Muscle of back (tissue), 11 donors: ENCODE data around the gene CAPN14. TPM values are rescaled to one million over a fixed set of nuclear protein-coding genes. Genes with fewer than 3 reads are reported as not detected.
A peak's percentile ranks its signal among the peaks of the same experiment; 100 is the strongest.

Experiments used
- DNase-seq, 3 donors: peaks; one replicate each; pipeline versions ENCODE4 v3.0.0 to v3.0.0-alpha.2; 2013
- polyA plus RNA-seq, 10 donors: library from polyadenylated mRNA; unstranded; fragments of 120-200 nt; gene quantifications; one replicate each; pipeline ENCODE4 v1.2.1, GENCODE V29; 2013; ENCODE audit not compliant: insufficient read length in 10 of 10

The CAPN14 gene
- polyA plus RNA-seq, 10 donors = 0.04 to 0.11 (median 0.07) TPM; not detected in 6

DNA sequence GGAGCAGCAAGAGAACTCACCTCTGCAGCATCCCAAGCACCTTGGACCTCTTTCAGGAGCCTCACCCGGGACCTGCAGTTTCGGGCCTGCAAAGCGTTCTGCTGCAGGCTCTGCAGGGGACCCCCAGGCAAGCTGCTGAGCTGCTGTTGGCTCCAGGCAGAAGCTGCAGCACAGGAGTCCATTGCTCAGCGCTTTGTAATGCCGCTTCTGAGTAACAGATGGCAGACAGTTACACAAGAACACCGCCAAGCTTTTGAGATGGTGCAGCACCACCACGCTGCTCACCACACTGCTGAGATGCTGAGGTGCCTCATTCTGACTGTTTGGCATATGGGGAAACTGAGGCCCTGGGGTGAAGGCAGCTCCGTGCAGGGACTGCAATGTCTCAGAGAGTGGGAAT lies 77.2 kb downstream of the CAPN14 start:
- no peak for DNase-seq

DNA sequence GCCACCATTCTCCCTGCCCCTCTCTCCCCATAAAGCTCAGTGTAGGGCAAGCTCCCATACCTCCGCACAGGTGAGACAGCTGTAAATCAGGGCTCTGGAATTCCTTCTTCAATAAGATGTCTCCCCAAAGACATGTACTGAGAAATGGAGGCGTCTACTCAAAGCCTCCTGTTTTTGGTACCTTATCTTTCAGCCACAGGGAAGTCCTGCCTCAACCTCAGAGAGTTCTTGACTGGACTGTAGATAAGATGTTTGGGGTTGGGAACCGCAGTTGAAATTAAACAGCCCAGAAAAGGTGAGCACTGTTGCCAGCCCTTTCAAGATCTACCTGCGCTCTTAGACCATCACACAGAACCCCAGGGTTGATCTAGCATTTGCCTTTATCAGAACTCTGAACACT lies 77.6 kb downstream of the CAPN14 start:
- DNase-seq = no peak

DNA sequence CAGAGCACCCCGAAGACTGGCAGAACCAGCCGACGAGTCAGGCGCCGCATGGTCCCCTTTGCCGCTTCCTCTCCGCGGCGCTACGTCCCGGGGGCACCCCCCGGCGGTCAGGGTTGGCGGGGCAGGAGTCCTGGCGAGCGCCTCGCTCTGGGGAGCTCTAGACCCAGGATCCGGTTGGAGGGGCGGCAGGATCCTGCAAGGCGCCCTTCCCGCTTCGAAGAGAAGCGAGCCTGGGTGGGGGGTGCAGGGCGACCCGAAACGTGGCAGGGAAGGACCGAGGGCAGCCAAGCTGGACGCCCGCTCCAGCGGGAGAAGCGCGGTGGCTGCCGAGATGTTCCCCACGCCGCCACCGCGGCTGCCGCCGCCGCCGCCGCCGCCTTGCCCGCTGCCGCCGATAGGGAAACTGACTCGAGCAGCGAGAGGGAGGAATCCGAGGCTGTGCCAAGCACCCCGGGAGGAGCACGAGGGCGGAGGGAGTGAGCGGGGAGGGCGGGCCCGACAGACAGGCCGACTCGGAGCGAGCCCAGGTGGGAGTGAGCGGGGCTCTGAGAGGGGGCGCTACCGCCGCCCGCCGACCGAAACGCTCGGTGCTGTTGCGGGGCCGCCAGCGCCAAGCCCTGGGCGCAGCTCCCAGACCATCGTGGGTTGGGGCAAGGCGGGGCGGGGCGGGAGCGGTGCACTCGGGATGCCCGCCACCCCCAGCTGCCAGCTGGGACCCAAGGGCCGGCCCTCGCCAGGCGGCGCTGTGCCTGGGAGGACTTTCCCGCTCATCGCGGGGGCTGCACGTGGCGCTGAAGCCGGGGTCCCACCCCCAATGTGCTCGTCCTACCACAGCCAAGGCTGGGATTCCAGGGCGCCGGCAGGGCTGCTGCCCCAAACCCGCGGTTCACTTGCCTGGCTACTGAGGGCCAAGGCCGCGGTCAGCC lies 79.0 kb downstream of the CAPN14 start, which contains the start of gene GALNT14:
TSS of gene GALNT14 (minus strand) at position 404 of the 926 bp plus-strand sequence. CDS start at position 50, 354 bp downstream.
- peak in 2 of 3 donors; percentile 37 to 69 for DNase-seq

GRCh38 chr2:31137211-31138036 lies 79.9 kb downstream of the CAPN14 start:
- DNase-seq = peak in 2 of 3 donors; percentile 10 to 29

- DNase-seq = no peak
Measured at GRCh38 chr2:31136732-31137131, 80.6 kb downstream of the CAPN14 start.

DNA sequence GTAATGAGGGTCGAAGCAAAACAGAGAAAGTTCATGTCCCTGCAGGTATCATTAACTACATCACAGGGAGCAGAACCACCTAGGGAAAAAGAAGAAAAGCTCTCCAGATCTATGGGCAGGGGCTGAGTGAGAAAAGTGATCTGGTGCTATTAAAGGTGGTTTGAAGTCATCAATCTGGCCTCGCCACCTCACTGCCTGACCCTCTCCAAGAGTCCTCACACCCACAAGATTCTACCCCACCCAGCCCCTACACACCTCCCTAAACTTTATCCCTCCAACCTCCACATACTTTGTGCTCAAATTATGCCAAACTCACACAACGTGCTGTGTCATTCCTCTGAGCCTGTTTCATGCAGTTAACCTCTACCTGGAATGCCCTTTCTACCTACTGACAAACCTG lies 81.3 kb downstream of the CAPN14 start:
- no peak for DNase-seq

- DNase-seq = no peak
Measured at GRCh38 chr2:31134480-31134879, 82.8 kb downstream of the CAPN14 start.

DNA sequence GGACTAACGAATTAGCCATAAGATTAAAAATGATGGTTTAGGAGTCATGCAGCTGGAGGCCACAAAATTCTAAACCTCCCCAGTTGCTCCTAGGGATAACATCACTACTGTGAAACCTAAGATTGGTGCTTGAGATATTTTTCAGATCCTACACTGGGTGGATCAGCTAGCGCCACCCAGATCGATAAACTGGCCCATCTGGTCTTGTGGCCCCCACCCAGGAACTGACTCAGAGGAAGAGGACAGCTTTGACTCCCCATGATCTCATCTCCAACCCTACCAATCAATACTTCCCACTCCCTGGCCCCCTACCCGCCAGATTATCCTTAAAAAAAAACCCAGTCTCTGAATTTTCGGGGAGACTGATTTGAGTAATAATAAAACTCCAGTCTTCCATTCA lies 84.5 kb downstream of the CAPN14 start:
- DNase-seq = no peak

- no peak for DNase-seq
Measured at GRCh38 chr2:31131871-31132270, 85.4 kb downstream of the CAPN14 start.

DNA sequence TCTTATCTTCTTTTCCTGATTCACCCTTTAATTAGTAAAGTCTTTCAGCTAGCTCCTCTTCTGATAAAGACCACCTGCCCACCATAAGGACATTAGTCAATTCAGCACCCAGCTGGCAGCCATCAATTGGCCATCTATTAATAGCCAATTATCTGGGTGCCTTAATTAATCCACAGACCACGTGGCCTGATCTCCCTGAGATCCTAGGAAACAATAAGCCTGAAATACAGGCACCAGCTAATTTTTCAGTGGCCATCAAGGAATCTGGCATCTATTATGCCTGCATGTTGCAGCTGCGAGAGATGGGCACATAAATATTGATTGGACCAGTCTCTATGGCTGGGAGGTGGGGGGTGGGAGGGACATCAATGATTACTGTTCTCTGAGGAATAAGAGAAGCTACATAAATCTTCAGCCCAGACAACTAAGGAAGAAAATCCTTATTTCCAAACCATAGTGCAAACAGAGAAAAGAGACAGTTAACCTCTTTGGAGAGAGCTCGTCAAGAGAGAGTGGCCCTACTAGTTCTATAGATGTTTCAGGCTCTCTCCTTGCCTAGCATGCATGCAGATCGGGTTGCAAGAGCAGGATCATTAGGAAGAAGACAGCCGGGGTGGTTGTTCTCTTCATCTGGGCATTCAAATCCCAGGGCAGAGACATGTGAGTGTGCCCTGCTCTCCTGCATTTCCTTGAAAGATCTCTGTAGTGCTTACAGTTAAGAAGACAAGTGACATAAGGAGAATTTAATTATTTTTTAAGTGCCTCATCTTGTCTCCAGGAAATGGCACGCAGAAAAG lies 87.7 kb downstream of the CAPN14 start:
- DNase-seq = no peak

- no peak for DNase-seq
Measured at GRCh38 chr2:31127931-31128330, 89.4 kb downstream of the CAPN14 start.

DNA sequence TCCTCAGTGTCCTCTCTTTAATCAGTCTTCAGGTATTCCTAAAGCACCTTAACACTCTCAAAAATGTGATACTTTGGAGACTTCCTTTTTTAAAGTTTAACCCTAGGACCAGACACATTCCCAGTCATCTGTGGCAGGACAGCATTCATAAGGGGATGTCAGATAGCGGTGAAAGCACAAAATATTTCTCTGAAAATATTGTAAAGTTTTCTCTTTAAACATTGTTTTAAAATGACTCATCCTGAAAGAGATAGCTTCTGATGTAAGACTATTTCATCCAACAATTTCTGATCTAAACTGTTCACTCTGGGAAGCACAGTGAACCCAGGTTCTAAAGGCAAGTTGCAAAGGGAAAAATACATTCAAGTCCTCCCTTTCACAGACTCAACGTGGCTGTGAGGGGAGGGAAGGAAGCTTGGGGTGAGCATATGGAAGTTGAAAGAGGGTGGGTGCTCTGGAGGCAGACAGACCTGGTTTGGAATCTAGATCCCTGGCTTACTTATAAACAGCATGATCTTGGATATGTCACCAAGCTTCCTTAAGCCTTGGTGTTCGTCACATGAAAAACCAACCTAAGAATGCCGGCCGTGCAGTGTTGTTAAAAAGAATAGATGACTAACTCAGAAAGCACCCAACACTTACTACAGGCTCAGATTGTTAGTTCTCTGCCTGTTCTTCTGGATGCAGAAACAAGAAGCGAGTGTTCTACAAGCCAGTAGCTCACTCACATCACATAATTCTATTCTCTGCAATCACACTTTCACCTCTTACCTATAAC lies 91.2 kb downstream of the CAPN14 start:
- DNase-seq = no peak

DNA sequence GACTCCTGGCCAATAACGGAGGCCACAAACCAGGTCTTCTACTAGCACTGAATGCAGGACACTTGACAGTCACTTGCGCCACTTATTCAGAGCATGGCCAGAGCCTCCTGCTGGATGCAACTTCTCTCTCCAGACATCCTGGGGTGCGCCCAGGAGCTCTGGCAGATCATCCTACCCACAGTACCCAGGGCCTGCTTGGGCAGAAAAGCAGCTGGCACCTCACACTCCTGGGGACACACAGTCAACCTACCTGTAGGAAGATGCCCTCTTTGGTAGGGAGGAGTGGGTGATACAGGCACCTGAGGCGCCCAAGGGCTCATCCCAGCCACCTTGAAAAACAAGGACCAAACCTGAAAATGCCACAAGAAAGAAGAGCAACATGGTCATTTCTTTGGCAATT lies 92.4 kb downstream of the CAPN14 start:
- DNase-seq = no peak

Other genes starting within 250 kb of the CAPN14 start
- 1 to 10 TPM; 1.8 to 6.0 (median 2.9) TPM for gene GALNT14, start 79.1 kb downstream of the CAPN14 start, polyA plus RNA-seq
- gene EHD3, start 16.6 kb upstream of the CAPN14 start, polyA plus RNA-seq = 1 to 10 TPM; 3.1 to 5.0 (median 3.9) TPM
- gene XDH, start 197.2 kb upstream of the CAPN14 start, polyA plus RNA-seq = under 1 TPM in 2 of 10 donors, not detected in 8; 0.03 to 0.14 TPM